HepG2 (cell line): ENCODE measurements around the gene ZMYND8. TPM values are rescaled to one million over a fixed set of nuclear protein-coding genes. Genes with fewer than 3 reads are reported as not detected.

Source experiments
- ATAC-seq: fragments of 200-7000 bp; cut with Tn5 transposase; 3 replicates; pipeline ENCODE4 v1.9.1; 2020; ENCODE audit warnings: mild to moderate bottlenecking, moderate library complexity
- BruUV-seq: library from RNA; stranded (reverse); fragments of 400-500 nt; replicated peaks from 2 replicates; lab custom pipeline; 2021; lab: Mats Ljungman, UMichigan
- CTCF ChIA-PET: fragments of 300-600 bp; formaldehyde crosslinking; extraction: SDS; loops from one replicate; lab custom pipeline; 2021; ENCODE audit warnings: low total read pairs, inconsistent platforms, low intra/inter-chr PET ratio; lab: Yijun Ruan, JAX
- POLR2A ChIA-PET: fragments of 350-600 bp; sonication (Branson Sonifier 250); formaldehyde crosslinking; loops from one replicate; lab custom pipeline; 2020; ENCODE audit warnings: antibody characterized with exemption, inconsistent platforms; lab: Yijun Ruan, JAX
- DNase-seq: peaks from one replicate; pipeline ENCODE4 v3.0.0-alpha.2; 2015; ENCODE audit warnings: low spot score
- FAIRE-seq: peaks from 3 replicates; lab custom pipeline; 2011; peaks lifted over from hg19 to GRCh38; lab: Jason Lieb, UNC
- H2AFZ ChIP-seq: one replicate; pipeline ENCODE4 v1.6.1; 2011; ENCODE audit warnings: low read length, inconsistent platforms
- H3K27ac ChIP-seq: fragments of 300-600 bp; 3 replicates; pipeline ENCODE4 v1.8.0; 2011; ENCODE audit warnings: mixed run types, mild to moderate bottlenecking, mixed read lengths, low read length, inconsistent platforms; ENCODE audit not compliant: insufficient read depth; ENCODE audit errors: extremely low read length
- H3K27me3 ChIP-seq, 2 experiments: fragments of 200-600 bp in 1 of 2; 2 replicates in 1 of 2; 3 replicates in 1 of 2; pipeline versions ENCODE4 v1.6.0 to v1.8.0; 2011; ENCODE audit warnings: low read length in 2 of 2, mild to moderate bottlenecking in 2 of 2, moderate library complexity in 2 of 2, inconsistent platforms in 1 of 2; ENCODE audit not compliant: insufficient read depth in 2 of 2, control insufficient read depth in 1 of 2
- H3K36me3 ChIP-seq, 2 experiments: fragments of 200-600 bp in 1 of 2; replicated peaks in 1 of 2; 2 replicates in 1 of 2; 3 replicates in 1 of 2; pipeline versions ENCODE4 v1.5.1 to v1.8.0; 2011; ENCODE audit warnings: low read length in 2 of 2, inconsistent platforms in 1 of 2; ENCODE audit not compliant: insufficient read depth in 2 of 2, control insufficient read depth in 1 of 2
- H3K4me1 ChIP-seq: 2 replicates; pipeline ENCODE4 v1.5.1; 2012; ENCODE audit warnings: low read length, inconsistent platforms; ENCODE audit not compliant: insufficient read depth
- H3K4me2 ChIP-seq: 2 replicates; pipeline ENCODE4 v1.6.0; 2011; ENCODE audit warnings: low read depth, low read length, inconsistent platforms
- H3K4me3 ChIP-seq, 3 experiments: fragments of 200-600 bp in 1 of 3; sonication (generic), shearing (Covaris generic) in 1 of 3; replicated peaks in 1 of 3; 2 replicates each; pipeline ENCODE4 v1.5.1; 2011 to 2016; ENCODE audit warnings: low read length in 3 of 3, inconsistent platforms in 2 of 3, low read depth in 2 of 3, mild to moderate bottlenecking in 2 of 3, control low read depth in 1 of 3, mixed read lengths in 1 of 3; ENCODE audit not compliant: insufficient read depth in 1 of 3
- H3K79me2 ChIP-seq: one replicate; pipeline ENCODE4 v1.6.1; 2011; ENCODE audit warnings: low read length, inconsistent platforms; ENCODE audit not compliant: insufficient read depth
- H3K9ac ChIP-seq: 2 replicates; pipeline ENCODE4 v1.6.0; 2011; ENCODE audit warnings: mild to moderate bottlenecking, low read depth, low read length, inconsistent platforms; ENCODE audit not compliant: insufficient read depth
- H3K9me3 ChIP-seq: 2 replicates; pipeline ENCODE4 v1.5.1; 2012; ENCODE audit warnings: mild to moderate bottlenecking, low read length
- H4K20me1 ChIP-seq: 2 replicates; pipeline ENCODE4 v1.6.0; 2011; ENCODE audit warnings: inconsistent platforms, mild to moderate bottlenecking, low read length, moderate library complexity; ENCODE audit not compliant: insufficient read depth
- JUN ChIP-seq: sonication (generic); formaldehyde crosslinking; IDR thresholded peaks from 2 replicates; pipeline ENCODE4 v1.4.0; 2020; ENCODE audit warnings: mild to moderate bottlenecking, missing genetic modification reagents
- POLR2G ChIP-seq: fragments of 200-400 bp; formaldehyde crosslinking; IDR thresholded peaks from 2 replicates; pipeline ENCODE4 v1.6.1; 2018; ENCODE audit warnings: mild to moderate bottlenecking, low read depth, low read length, moderate library complexity
- SP2 ChIP-seq: sonication (generic); formaldehyde crosslinking; IDR thresholded peaks from 2 replicates; pipeline ENCODE4 v1.5.1; 2020; ENCODE audit warnings: mild to moderate bottlenecking, missing genetic modification reagents
- TEAD3 ChIP-seq: optimal IDR thresholded peaks from 2 replicates; pipeline ENCODE3; 2016; ENCODE audit warnings: borderline replicate concordance
- ZNF766 ChIP-seq: sonication (generic); formaldehyde crosslinking; IDR thresholded peaks from 2 replicates; pipeline ENCODE4 v1.5.0; 2020; ENCODE audit warnings: missing genetic modification reagents, borderline replicate concordance
- WGBS: methylation state at CpG from one replicate; pipeline ENCODE4 v1.1.6; 2017; ENCODE audit warnings: low lambda C conversion rate; 5-methylcytosine and 5-hydroxymethylcytosine counted together
- in situ Hi-C: cut with HindIII; loops from 2 replicates; pipeline ENCODE4 v1.10.0; 2017; ENCODE audit warnings: low pct_unique_long_range_greater_than_20kb; ENCODE audit not compliant: extremely low pct_ligation_motif_present
- intact Hi-C: fragments of 100-400 bp; cut with micrococcal nuclease; formaldehyde crosslinking; loops from one replicate; pipeline ENCODE4 v1.10.0; 2022; ENCODE audit not compliant: unreplicated experiment
- polyA plus RNA-seq, 8 experiments: library from polyadenylated mRNA; depleted of rRNA in 3 of 8; stranded (reverse) in 7 of 8; unstranded in 1 of 8; fragments of >200 nt; fragmentation: Illumina TruSeq in 4 of 8; extraction: Trizol in 4 of 8; gene quantifications; 2 replicates each; pipeline versions ENCODE4 v1.2.1 to v1.2.3, GENCODE V29; 2011 to 2016; ENCODE audit warnings: low read depth in 4 of 8, missing spikeins in 1 of 8, mixed read lengths in 1 of 8; ENCODE audit not compliant: insufficient read depth in 1 of 8
- total RNA-seq, 5 experiments: library from RNA; depleted of rRNA; stranded (reverse); fragments of >200 nt; fragmentation: Illumina TruSeq; extraction: Trizol; gene quantifications; 2 replicates each; pipeline ENCODE4 v1.2.3, GENCODE V29; 2016; ENCODE audit warnings: low read depth in 1 of 5
- TF ChIP-seq, protein P1 (sequence below): sonication (generic); formaldehyde crosslinking; IDR thresholded peaks from 2 replicates; pipeline ENCODE4 v1.5.0; 2020; ENCODE audit warnings: mild to moderate bottlenecking, missing genetic modification reagents

Gene ZMYND8
- total and polyA plus RNA-seq, 2 of the 13 experiments (the other 11 are each of a cell fraction or from before 2014, with no cell fraction given): 53.9 to 84.7 TPM

DNA sequence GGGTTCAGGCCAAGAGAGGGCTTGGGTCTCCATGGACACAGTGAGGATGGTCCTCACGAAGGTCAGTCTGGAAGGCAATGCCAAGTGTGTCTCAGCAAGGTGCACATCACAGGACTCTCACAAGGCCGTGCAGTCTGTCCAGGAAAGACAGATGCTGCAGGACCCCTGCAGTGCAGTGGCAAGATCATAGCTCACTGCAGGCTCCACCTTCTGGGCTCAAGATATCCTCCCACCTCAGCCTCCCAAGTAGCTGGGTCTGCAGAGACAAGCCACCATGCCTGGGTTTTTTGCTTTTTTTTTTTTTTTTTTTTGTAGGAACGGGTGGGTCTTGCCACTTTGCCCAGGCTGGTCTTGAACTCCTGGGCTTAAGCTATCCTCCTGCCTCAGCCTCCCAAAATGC lies 26.4 kb downstream of the ZMYND8 start:
- no peak for TF ChIP-seq ZNF766 (CRISPR knock-in tag)
- TF ChIP-seq, protein P1, sequence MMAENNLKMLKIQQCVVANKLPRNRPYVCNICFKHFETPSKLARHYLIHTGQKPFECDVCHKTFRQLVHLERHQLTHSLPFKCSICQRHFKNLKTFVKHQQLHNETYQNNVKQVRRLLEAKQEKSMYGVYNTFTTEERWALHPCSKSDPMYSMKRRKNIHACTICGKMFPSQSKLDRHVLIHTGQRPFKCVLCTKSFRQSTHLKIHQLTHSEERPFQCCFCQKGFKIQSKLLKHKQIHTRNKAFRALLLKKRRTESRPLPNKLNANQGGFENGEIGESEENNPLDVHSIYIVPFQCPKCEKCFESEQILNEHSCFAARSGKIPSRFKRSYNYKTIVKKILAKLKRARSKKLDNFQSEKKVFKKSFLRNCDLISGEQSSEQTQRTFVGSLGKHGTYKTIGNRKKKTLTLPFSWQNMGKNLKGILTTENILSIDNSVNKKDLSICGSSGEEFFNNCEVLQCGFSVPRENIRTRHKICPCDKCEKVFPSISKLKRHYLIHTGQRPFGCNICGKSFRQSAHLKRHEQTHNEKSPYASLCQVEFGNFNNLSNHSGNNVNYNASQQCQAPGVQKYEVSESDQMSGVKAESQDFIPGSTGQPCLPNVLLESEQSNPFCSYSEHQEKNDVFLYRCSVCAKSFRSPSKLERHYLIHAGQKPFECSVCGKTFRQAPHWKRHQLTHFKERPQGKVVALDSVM: peak; percentile 53; the same call in 1 of the 2 replicates
- TF ChIP-seq JUN: no peak
- peak; percentile 14 for TF ChIP-seq TEAD3 (CRISPR knock-in tag)
- peak; percentile 36; the same call in 1 of the 2 replicates for TF ChIP-seq SP2 (CRISPR knock-in tag)
- 0 out of 2 replicates have a peak, but pooled peaks have one; percentile 2 for TF ChIP-seq POLR2G
- H3K27ac ChIP-seq: no peak overlapping the region

More for the DNA sequence above, 26.4 kb downstream of the ZMYND8 start:
- H3K4me3 ChIP-seq: no peak overlapping the region
- H3K36me3 ChIP-seq: peaks cover 32 to 72% of the 10 kb centered on the region in 2 experiments
- H2AFZ ChIP-seq: no peak overlapping the region
- no peak for FAIRE-seq
- no peak overlapping the region for H3K4me2 ChIP-seq
- H3K4me1 ChIP-seq: peaks cover 97% of the 10 kb centered on the region
- no peaks in the 10 kb centered on the region for H3K9me3 ChIP-seq
- in situ Hi-C loops: no loop called here
- intact Hi-C loops: no loop called here
- no peaks in the 10 kb centered on the region for H3K27me3 ChIP-seq
- DNase-seq: no peak
- 80% methylated on average over 2 of the region's 3 CpGs for WGBS
- ChIA-PET CTCF (interaction anchor here (1.1 kb wide), 1 partner anchor 54 kb away, joined by 3 read pairs; no protein-coding TSS in a partner anchor), POLR2A (interaction anchor here (1.0 to 23.7 kb wide), 3 partner anchors 13 to 43 kb away, joined by 3 to 624 read pairs (median 4); partner anchors contain the start of gene ZMYND8)
- no peak overlapping the region for H3K9ac ChIP-seq
- no peak for ATAC-seq
- no TSS peak for BruUV-seq
- peaks cover 99% of the 10 kb centered on the region for H3K79me2 ChIP-seq
- peaks cover 91% of the 10 kb centered on the region for H4K20me1 ChIP-seq
